ENCODE results near the gene SGTA. TPM values are rescaled to one million over a fixed set of nuclear protein-coding genes. Genes with fewer than 3 reads are reported as not detected.

SGTA gene
- total and polyA plus RNA-seq, 9 of the 15 experiments (the other 6 are each of a cell fraction or from before 2014, with no cell fraction given) = 1.4 to 110 (median 49.9) TPM

- peak; percentile 68; the same call in 1 of the 2 replicates for TF ChIP-seq MYC (IDR thresholded peaks at IDR 0.05; ENCODE audit: low read depth, low read length)
- no peak for TF ChIP-seq MYC (CRISPR knock-in tag; IDR thresholded peaks at IDR 0.05; ENCODE audit: borderline replicate concordance, low read depth)
- TF ChIP-seq FOS (IDR thresholded peaks at IDR 0.05; ENCODE audit: extremely low read depth, insufficient read length) = peak; percentile 36
- TF ChIP-seq ADNP (tag; IDR thresholded peaks at IDR 0.05) = no peak
- TF ChIP-seq HINFP (tag; conservative IDR thresholded peaks at IDR 0.05; ENCODE audit: low read depth) = peak; percentile 95
- TF ChIP-seq KAT8 (IDR thresholded peaks at IDR 0.05; ENCODE audit: low read depth) = no peak
- TF ChIP-seq, protein P1, sequence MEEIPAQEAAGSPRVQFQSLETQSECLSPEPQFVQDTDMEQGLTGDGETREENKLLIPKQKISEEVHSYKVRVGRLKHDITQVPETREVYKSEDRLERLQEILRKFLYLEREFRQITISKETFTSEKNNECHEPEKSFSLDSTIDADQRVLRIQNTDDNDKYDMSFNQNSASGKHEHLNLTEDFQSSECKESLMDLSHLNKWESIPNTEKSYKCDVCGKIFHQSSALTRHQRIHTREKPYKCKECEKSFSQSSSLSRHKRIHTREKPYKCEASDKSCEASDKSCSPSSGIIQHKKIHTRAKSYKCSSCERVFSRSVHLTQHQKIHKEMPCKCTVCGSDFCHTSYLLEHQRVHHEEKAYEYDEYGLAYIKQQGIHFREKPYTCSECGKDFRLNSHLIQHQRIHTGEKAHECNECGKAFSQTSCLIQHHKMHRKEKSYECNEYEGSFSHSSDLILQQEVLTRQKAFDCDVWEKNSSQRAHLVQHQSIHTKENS (CRISPR knock-in tag; IDR thresholded peaks at IDR 0.05) = no peak
- no peak for TF ChIP-seq HMBOX1 (IDR thresholded peaks at IDR 0.05)
- TF ChIP-seq ZNF583 (CRISPR knock-in tag; IDR thresholded peaks at IDR 0.05) = no peak
- TF ChIP-seq CREB1 (IDR thresholded peaks at IDR 0.05) = peak; percentile 59; the same call in 1 of the 2 replicates
- TF ChIP-seq CREB1 (CRISPR knock-in tag; IDR thresholded peaks at IDR 0.05) = peak; percentile 72; the same call in 1 of the 2 replicates
- TF ChIP-seq PYGO2 (tag; IDR thresholded peaks at IDR 0.05) = no peak
- TF ChIP-seq FOXO4 (CRISPR knock-in tag; IDR thresholded peaks at IDR 0.05) = 0 out of 2 replicates have a peak, but pooled peaks have one; percentile 22
- no peak for TF ChIP-seq ZKSCAN3 (CRISPR knock-in tag; IDR thresholded peaks at IDR 0.05)
- peak; percentile 82 for TF ChIP-seq POLR2A (conservative IDR thresholded peaks at IDR 0.05)
- peak; percentile 97 for TF ChIP-seq HNRNPLL (IDR thresholded peaks at IDR 0.05; ENCODE audit: low read depth, low read length, poor library complexity, severe bottlenecking)
- TF ChIP-seq ZNF436 (CRISPR knock-in tag; IDR thresholded peaks at IDR 0.05) = no peak
- TF ChIP-seq EGR1 (conservative IDR thresholded peaks at IDR 0.05) = peak; percentile 98
- TF ChIP-seq, protein P2, sequence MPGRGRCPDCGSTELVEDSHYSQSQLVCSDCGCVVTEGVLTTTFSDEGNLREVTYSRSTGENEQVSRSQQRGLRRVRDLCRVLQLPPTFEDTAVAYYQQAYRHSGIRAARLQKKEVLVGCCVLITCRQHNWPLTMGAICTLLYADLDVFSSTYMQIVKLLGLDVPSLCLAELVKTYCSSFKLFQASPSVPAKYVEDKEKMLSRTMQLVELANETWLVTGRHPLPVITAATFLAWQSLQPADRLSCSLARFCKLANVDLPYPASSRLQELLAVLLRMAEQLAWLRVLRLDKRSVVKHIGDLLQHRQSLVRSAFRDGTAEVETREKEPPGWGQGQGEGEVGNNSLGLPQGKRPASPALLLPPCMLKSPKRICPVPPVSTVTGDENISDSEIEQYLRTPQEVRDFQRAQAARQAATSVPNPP (IDR thresholded peaks at IDR 0.05; ENCODE audit: borderline replicate concordance, insufficient read depth, insufficient read length) = no peak
- no peak for TF ChIP-seq FOXJ3 (CRISPR knock-in tag; IDR thresholded peaks at IDR 0.05)
- TF ChIP-seq ATF1 (CRISPR knock-in tag; IDR thresholded peaks at IDR 0.05) = no peak
- TF ChIP-seq ATF1 (tag; IDR thresholded peaks at IDR 0.05) = peak; percentile 77
- TF ChIP-seq NR3C1 (CRISPR knock-in tag; IDR thresholded peaks at IDR 0.05) = 0 out of 2 replicates have a peak, but pooled peaks have one; percentile 24
- TF ChIP-seq RFX1 (IDR thresholded peaks at IDR 0.05) = peak; percentile 93
- no peak for TF ChIP-seq GABPA (tag; conservative IDR thresholded peaks at IDR 0.05; ENCODE audit: low read depth)
Observed at GRCh38 chr19:2785244-2785997, 2.3 kb upstream of the SGTA start, which contains the start of gene THOP1 (continued).

Measured in K562 (cell line).